Measurements from ENCODE around the gene EXD3. TPM values are rescaled to one million over a fixed set of nuclear protein-coding genes. Genes with fewer than 3 reads are reported as not detected.
A peak's percentile ranks its signal among the peaks of the same experiment; 100 is the strongest.

EXD3 gene
- total RNA-seq, 4 donors from 2014 or later: 13.8 to 25.7 (median 17.7) TPM

DNA sequence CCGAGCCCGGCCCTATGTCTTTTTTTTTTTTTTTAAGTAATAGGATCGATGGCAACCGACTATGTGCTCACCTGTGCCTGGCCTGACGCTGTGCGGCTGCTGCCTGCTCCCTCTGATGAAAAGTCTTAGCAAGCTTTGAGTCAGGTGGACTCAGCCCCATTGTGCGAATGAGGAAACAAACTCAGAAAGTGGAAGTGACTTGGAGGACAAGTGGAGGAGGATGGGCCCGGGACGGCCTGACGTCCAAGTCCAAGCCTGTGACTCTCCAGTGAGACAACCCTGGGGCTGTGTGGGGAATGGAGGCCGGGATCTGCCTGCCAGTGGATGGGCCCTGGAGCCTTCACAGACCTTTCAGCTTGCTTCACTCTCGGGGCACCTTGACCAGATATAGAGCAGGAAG lies 57.9 kb downstream of the EXD3 start:
- no peak for TF ChIP-seq POLR2A (IDR thresholded peaks at IDR 0.05)
- TF ChIP-seq, protein P1, sequence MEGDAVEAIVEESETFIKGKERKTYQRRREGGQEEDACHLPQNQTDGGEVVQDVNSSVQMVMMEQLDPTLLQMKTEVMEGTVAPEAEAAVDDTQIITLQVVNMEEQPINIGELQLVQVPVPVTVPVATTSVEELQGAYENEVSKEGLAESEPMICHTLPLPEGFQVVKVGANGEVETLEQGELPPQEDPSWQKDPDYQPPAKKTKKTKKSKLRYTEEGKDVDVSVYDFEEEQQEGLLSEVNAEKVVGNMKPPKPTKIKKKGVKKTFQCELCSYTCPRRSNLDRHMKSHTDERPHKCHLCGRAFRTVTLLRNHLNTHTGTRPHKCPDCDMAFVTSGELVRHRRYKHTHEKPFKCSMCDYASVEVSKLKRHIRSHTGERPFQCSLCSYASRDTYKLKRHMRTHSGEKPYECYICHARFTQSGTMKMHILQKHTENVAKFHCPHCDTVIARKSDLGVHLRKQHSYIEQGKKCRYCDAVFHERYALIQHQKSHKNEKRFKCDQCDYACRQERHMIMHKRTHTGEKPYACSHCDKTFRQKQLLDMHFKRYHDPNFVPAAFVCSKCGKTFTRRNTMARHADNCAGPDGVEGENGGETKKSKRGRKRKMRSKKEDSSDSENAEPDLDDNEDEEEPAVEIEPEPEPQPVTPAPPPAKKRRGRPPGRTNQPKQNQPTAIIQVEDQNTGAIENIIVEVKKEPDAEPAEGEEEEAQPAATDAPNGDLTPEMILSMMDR (IDR thresholded peaks at IDR 0.05): no peak
- WGBS, 2 donors: 88 to 96% methylated on average over 12 of the region's 12 CpGs
- DNase-seq (ENCODE audit: low spot score in 2 of 2): peak in 1 of 2 donors; percentile 63
- intact Hi-C loops (cut with DNase I; ENCODE audit: low total_unique reads): no loop called here
- no peak overlapping the region for H3K4me3 ChIP-seq (ENCODE audit: low read depth, poor library complexity, severe bottlenecking)

DNA sequence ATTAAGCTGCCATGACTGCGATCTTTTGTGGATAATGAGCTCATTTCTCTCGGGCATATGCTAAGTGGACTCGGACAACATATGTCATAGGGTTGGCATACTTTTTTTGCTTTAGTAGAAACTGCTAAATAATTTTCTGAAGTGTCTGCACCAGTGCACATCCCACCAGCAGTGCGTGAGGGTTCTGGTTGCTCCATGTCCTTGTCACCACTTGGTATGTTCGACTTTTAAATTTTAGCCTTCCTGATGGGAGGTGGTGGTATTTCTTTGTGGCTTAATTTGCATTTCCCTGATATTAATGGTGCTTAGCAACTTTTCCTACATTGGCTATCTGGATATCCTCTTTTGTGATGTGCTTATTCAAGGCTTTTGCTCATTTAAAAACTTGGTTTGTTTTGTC lies 63.1 kb downstream of the EXD3 start:
- intact Hi-C loops (cut with DNase I; ENCODE audit: low total_unique reads): no loop called here
- H3K4me3 ChIP-seq (ENCODE audit: low read depth, poor library complexity, severe bottlenecking): no peak overlapping the region
- no peak for DNase-seq (ENCODE audit: low spot score in 2 of 2)
- 97% methylated on average over 5 of the region's 5 CpGs; no CpG with 5 or more reads in 1 of the 2 donors for WGBS, 2 donors
- TF ChIP-seq POLR2A (IDR thresholded peaks at IDR 0.05): no peak
- TF ChIP-seq, protein P1 (IDR thresholded peaks at IDR 0.05): no peak

DNA sequence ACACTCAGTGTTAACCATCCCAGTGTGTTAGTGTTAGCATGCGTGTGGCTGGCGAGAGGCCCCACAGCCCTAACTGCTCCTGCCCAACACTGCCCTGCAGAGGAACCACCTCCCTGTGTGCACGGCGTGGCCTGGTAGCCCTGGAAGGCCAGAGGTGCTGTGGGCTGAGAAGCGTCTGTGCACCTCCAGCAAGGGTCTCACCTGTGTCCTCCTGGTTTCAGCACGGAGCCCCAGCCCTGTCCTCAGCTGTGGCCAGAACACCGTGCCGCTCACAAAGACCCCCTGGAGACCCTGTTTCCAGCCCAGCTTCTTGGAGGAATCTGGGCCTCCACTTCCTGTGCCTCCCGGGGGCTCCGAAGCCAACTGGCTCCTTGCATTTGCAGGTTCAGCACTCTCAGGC lies 64.8 kb downstream of the EXD3 start:
- no peak overlapping the region for H3K4me3 ChIP-seq (ENCODE audit: low read depth, poor library complexity, severe bottlenecking)
- DNase-seq (ENCODE audit: low spot score in 2 of 2): no peak
- TF ChIP-seq POLR2A (IDR thresholded peaks at IDR 0.05): no peak
- TF ChIP-seq, protein P1 (IDR thresholded peaks at IDR 0.05): no peak
- intact Hi-C loops (cut with DNase I; ENCODE audit: low total_unique reads): no loop called here
- WGBS, 2 donors: 96 to 98% methylated on average over 10 of the region's 10 CpGs

DNA sequence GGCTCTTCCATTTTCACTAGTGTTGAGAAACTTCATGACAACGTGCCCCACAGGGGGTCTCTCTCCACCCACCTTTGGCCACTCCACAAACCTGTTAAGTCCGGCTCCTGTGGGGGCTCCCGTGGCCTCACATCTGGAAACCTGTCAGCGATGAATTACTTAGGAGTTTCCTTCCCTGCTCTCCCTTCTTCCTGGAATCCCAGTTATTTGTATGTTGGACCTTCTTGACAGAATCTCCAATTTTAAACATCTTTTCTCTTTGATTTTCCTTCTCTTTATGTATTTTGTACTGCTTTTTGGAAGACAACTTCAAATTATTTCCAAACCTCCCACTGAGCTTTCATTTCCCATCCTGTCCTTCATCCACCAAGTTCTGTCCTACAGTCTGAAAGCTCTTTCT lies 65.8 kb downstream of the EXD3 start:
- no peak for TF ChIP-seq POLR2A (IDR thresholded peaks at IDR 0.05)
- TF ChIP-seq, protein P1 (IDR thresholded peaks at IDR 0.05): no peak
- no peak overlapping the region for H3K4me3 ChIP-seq (ENCODE audit: low read depth, poor library complexity, severe bottlenecking)
- intact Hi-C loops (cut with DNase I; ENCODE audit: low total_unique reads): no loop called here
- WGBS, 2 donors: 86 to 95% methylated on average over 4 of the region's 4 CpGs
- no peak for DNase-seq (ENCODE audit: low spot score in 2 of 2)

- intact Hi-C loops (cut with DNase I; ENCODE audit: low total_unique reads): no loop called here
- H3K4me3 ChIP-seq (ENCODE audit: low read depth, poor library complexity, severe bottlenecking): no peak overlapping the region
- 85 to 97% methylated on average over 16 of the region's 18 CpGs for WGBS, 2 donors
- TF ChIP-seq POLR2A (IDR thresholded peaks at IDR 0.05): no peak
- TF ChIP-seq, protein P1 (IDR thresholded peaks at IDR 0.05): no peak
- DNase-seq (ENCODE audit: low spot score in 2 of 2): no peak
Observed at GRCh38 chr9:137355761-137356365, 67.1 kb downstream of the EXD3 start.
